Gastroesophageal sphincter (tissue), 4 donors: ENCODE results near the gene BABAM2. TPM values are rescaled to one million over a fixed set of nuclear protein-coding genes. Genes with fewer than 3 reads are reported as not detected.

Source experiments
- ATAC-seq: fragments of 150-250 bp; one replicate; pipeline ENCODE4 v1.9.1; 2016; ENCODE audit warnings: mild to moderate bottlenecking, moderate library complexity
- H3K27ac ChIP-seq, 4 donors: fragments of 200-600 bp; sonication (generic) in 3 of 4; 1 replicate in 3 of 4; 2 replicates in 1 of 4; pipeline ENCODE4 v1.5.1; 2016 to 2019
- H3K27me3 ChIP-seq: fragments of 200-600 bp; sonication (generic); one replicate; pipeline ENCODE4 v1.5.1; 2019
- H3K36me3 ChIP-seq, 2 donors: fragments of 200-600 bp; sonication (generic); one replicate each; pipeline ENCODE4 v1.5.1; 2019; ENCODE audit warnings: control low read depth in 1 of 2
- H3K4me1 ChIP-seq, 3 donors: fragments of 200-600 bp; sonication (generic); 1 replicate in 2 of 3; 2 replicates in 1 of 3; pipeline ENCODE4 v1.5.1; 2016 to 2019; ENCODE audit warnings: control low read depth in 2 of 3
- H3K4me3 ChIP-seq, 2 donors: fragments of 200-600 bp; sonication (generic); one replicate each; pipeline ENCODE4 v1.5.1; 2019; ENCODE audit warnings: mild to moderate bottlenecking in 1 of 2, moderate library complexity in 1 of 2
- H3K9me3 ChIP-seq, 3 donors: fragments of 200-600 bp; sonication (generic); one replicate each; pipeline ENCODE4 v1.5.1; 2017 to 2019; ENCODE audit warnings: control low read depth in 2 of 3
- CTCF ChIP-seq, 4 experiments: fragments of 200-600 bp in 2 of 4; fragments of 450-650 bp in 2 of 4; sonication (generic) in 1 of 4; IDR thresholded peaks; one replicate each; pipeline ENCODE4 v1.5.1; 2017 to 2019; ENCODE audit warnings: antibody characterized with exemption in 4 of 4, mild to moderate bottlenecking in 2 of 4, moderate library complexity in 2 of 4
- EP300 ChIP-seq: sonication (generic); formaldehyde crosslinking; IDR thresholded peaks from one replicate; pipeline ENCODE4 v1.6.1; 2017; ENCODE audit warnings: antibody characterized with exemption, mild to moderate bottlenecking
- POLR2A ChIP-seq, 2 donors: fragments of 450-650 bp; IDR thresholded peaks; one replicate each; pipeline ENCODE4 v1.6.1; 2017; ENCODE audit warnings: antibody characterized with exemption in 2 of 2, mild to moderate bottlenecking in 2 of 2, moderate library complexity in 1 of 2
- POLR2AphosphoS5 ChIP-seq: sonication (generic); formaldehyde crosslinking; IDR thresholded peaks from one replicate; pipeline ENCODE4 v1.6.1; 2017; ENCODE audit warnings: antibody characterized with exemption
- WGBS, 2 donors: methylation state at CpG; one replicate each; pipeline ENCODE4 v1.1.5; 2018; ENCODE audit warnings: low coverage in 1 of 2; 5-methylcytosine and 5-hydroxymethylcytosine counted together
- total RNA-seq, 4 donors: library from RNA; depleted of rRNA; stranded (reverse); fragments of >200 nt; gene quantifications; one replicate each; pipeline ENCODE4 v1.1.0, GENCODE V29; 2016

Gene BABAM2
- total RNA-seq, 4 donors from 2014 or later = 28.5 to 43.6 (median 37.4) TPM

- Histone ChIP-seq H3K9me3 (no peaks in the 10 kb centered on the region), H3K4me1 (no peaks in the 10 kb centered on the region), H3K4me3 (no peak overlapping the region), H3K27me3 (no peaks in the 10 kb centered on the region), H3K36me3 (peaks cover 0 to 4% of the 10 kb centered on the region in 2 donors), H3K27ac (no peak overlapping the region)
- TF ChIP-seq POLR2A (IDR thresholded peaks at IDR 0.05) (no peak), POLR2AphosphoS5 (no peak), CTCF (IDR thresholded peaks at IDR 0.05) (no peak), EP300 (no peak)
- no peak for ATAC-seq
- WGBS, 2 donors = 95 to 100% methylated on average over 1 of the region's 1 CpG
These were observed 177.1 kb downstream of the BABAM2 start for GRCh38 chr2:28067602-28068001.

DNA sequence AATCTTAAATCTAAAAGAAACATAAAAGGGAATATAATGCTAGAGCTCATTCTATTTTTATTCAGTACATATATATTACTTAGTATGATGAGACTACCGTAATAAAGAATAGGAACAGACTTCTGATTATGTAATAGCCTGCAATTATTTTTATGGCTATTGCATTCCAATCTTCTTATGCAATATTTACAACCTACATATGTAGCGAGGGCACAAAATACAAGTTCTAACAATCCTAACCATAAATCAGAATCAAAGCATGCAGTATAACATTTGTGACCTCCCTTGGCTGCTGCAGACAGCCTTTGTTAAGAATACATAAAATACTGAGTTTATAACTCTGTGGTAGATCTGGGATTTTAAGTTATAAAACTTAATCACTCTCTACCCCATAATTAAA, 177.6 kb downstream of the BABAM2 start:
- H3K4me1 ChIP-seq = no peaks in the 10 kb centered on the region
- H3K27me3 ChIP-seq = no peaks in the 10 kb centered on the region
- H3K27ac ChIP-seq = no peak overlapping the region
- ATAC-seq = no peak
- no peak overlapping the region for H3K4me3 ChIP-seq
- peaks cover 0 to 4% of the 10 kb centered on the region in 2 donors for H3K36me3 ChIP-seq
- TF ChIP-seq CTCF (IDR thresholded peaks at IDR 0.05) = no peak
- no peak for TF ChIP-seq POLR2AphosphoS5
- TF ChIP-seq EP300 = no peak
- TF ChIP-seq POLR2A (IDR thresholded peaks at IDR 0.05) = no peak
- H3K9me3 ChIP-seq = no peaks in the 10 kb centered on the region
- WGBS, 2 donors = 87 to 97% methylated on average over 2 of the region's 2 CpGs

DNA sequence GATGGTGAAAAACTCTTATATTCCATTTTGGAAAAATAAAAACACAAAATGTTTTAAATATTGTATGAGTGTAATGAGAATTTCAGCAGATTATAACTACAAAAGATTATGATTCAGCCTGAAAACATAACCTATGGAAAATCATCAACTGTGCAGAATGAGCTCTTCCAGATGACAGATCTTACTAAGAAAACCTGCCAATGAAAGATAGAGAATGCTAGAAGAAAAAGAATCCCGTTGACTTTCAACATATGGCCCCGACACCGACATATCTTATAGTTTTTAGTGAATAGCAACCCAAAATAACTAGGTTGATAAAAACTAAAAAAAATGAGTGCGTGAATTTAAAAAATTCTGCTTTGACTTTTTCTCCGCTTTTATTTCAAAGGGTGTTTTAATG, 178.0 kb downstream of the BABAM2 start:
- TF ChIP-seq POLR2AphosphoS5 = no peak
- no peak for TF ChIP-seq EP300
- TF ChIP-seq CTCF (IDR thresholded peaks at IDR 0.05) = no peak
- no peak for TF ChIP-seq POLR2A (IDR thresholded peaks at IDR 0.05)
- no peak for ATAC-seq

GRCh38 chr2:28071221-28071620, 180.7 kb downstream of the BABAM2 start:
- H3K4me1 ChIP-seq = no peaks in the 10 kb centered on the region
- WGBS, 2 donors = 58 to 60% methylated on average over 4 to 5 of the region's 5 CpGs
- no peak overlapping the region for H3K4me3 ChIP-seq
- no peak overlapping the region for H3K27ac ChIP-seq
- H3K27me3 ChIP-seq = no peaks in the 10 kb centered on the region
- no peaks in the 10 kb centered on the region for H3K9me3 ChIP-seq
- no peak for TF ChIP-seq POLR2A (IDR thresholded peaks at IDR 0.05)
- TF ChIP-seq CTCF (IDR thresholded peaks at IDR 0.05) = no peak
- TF ChIP-seq POLR2AphosphoS5 = no peak
- no peak for TF ChIP-seq EP300
- ATAC-seq = no peak
- H3K36me3 ChIP-seq = peaks cover 0 to 4% of the 10 kb centered on the region in 2 donors

More for the DNA sequence above, 178.0 kb downstream of the BABAM2 start:
- no peaks in the 10 kb centered on the region for H3K27me3 ChIP-seq
- H3K27ac ChIP-seq = no peak overlapping the region
- H3K36me3 ChIP-seq = peaks cover 0 to 4% of the 10 kb centered on the region in 2 donors
- no peak overlapping the region for H3K4me3 ChIP-seq
- H3K4me1 ChIP-seq = no peaks in the 10 kb centered on the region
- WGBS, 2 donors = 87 to 92% methylated on average over 5 of the region's 5 CpGs
- H3K9me3 ChIP-seq = no peaks in the 10 kb centered on the region

DNA sequence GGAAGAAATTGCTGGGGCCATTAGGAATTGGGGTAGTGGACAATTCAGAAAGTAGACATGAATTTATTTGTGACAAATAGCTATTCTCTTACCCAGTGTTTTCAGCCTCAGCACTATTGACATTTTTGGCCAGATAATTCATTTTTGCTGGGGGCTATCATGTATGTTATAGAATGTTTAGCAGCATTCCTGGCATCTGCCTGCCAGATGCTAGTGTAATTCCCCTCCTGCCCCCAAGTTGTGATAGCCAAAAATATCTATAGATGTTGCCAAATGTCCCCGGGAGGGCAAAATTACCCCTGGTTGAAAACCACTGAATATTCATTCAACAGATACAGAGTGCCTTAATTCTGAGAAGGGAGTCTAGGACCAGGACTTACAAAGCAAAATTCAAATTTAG, 183.6 kb downstream of the BABAM2 start:
- TF ChIP-seq POLR2AphosphoS5 = no peak
- no peak for TF ChIP-seq CTCF (IDR thresholded peaks at IDR 0.05)
- no peak for TF ChIP-seq EP300
- TF ChIP-seq POLR2A (IDR thresholded peaks at IDR 0.05) = no peak
- 78% methylated on average over 1 of the region's 1 CpG; no CpG with 5 or more reads in 1 of the 2 donors for WGBS, 2 donors
- no peak for ATAC-seq
- Histone ChIP-seq H3K4me3 (no peak overlapping the region), H3K4me1 (no peaks in the 10 kb centered on the region), H3K27me3 (no peaks in the 10 kb centered on the region), H3K27ac (no peak overlapping the region), H3K9me3 (no peaks in the 10 kb centered on the region), H3K36me3 (no peaks in the 10 kb centered on the region)
